GM21619 (cell line): Measurements from ENCODE around the gene VSTM4.
A peak's percentile ranks its signal among the peaks of the same experiment; 100 is the strongest.

Experiments used
- ATAC-seq: cut with Tn5 transposase; IDR thresholded peaks from one replicate; pipeline ENCODE4 v1.9.1; 2021; ENCODE audit not compliant: unreplicated experiment

The VSTM4 gene

GRCh38 chr10:49143249-49143648 is 27.9 kb upstream of the VSTM4 start:
- no peak for ATAC-seq

- peak; percentile 80 for ATAC-seq
Measured at GRCh38 chr10:49141541-49142332, 26.4 kb upstream of the VSTM4 start.

- no peak for ATAC-seq
Measured at GRCh38 chr10:49140304-49141177, 25.2 kb upstream of the VSTM4 start.

DNA sequence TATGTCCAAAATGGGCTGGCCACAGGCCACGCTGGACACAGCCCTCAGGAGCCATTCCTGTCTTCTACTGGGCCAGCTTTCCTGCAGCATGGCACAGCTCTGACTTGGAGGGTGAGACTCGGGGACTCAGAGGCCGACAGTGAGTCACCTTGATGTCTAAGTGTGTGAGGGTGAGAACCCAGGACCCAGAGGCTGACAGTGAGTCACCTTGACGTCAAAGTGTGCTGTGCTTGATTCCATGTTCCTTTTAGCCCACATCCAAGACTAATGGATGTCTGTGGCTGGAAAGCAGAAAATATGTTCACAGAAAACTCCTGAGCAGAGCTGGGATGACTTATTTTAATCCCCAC is 24.5 kb upstream of the VSTM4 start:
- no peak for ATAC-seq

DNA sequence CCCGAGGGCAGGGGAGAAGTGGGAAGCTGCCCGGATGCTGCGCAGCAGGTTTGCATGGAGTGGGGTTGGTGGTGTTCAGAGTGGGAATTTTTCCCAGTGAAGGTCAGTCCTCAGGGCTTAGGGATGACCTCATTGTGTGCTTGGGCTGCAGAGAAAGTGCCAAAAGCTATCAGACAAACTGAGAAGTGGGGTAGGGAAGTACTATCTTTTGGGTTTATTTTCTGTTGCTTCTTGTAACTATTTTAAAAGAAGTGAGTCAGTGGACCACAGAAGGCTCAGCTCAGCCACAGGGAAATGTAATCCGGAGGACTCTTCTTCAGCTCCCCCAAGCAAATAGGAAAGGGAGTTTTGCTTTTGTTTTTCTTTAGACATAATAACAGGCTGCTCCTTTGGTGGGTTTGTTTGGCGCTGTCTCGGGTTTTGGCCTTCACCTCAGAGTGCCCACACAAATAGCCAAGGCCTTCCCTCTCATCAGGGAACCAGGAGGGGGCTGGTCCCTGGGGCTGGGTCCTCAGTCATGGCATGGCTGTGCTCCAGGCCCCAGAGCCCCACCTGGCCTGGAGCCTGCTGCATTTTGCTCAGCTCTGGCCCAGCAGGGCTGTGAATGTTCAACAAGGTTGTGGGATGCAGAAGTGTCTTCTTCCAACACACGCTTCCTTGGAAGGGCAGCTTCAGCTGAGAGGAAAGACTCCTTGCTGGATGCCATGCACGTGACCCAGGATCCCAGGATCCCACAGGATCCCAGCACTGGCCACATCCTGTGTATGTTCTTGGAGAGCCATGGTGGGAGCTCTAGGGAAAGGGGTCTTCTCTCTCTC is 23.9 kb upstream of the VSTM4 start:
- no peak for ATAC-seq

- ATAC-seq: no peak
Measured at GRCh38 chr10:49138361-49138891, 23.1 kb upstream of the VSTM4 start.

GRCh38 chr10:49136525-49136924 is 21.2 kb upstream of the VSTM4 start:
- ATAC-seq: no peak

DNA sequence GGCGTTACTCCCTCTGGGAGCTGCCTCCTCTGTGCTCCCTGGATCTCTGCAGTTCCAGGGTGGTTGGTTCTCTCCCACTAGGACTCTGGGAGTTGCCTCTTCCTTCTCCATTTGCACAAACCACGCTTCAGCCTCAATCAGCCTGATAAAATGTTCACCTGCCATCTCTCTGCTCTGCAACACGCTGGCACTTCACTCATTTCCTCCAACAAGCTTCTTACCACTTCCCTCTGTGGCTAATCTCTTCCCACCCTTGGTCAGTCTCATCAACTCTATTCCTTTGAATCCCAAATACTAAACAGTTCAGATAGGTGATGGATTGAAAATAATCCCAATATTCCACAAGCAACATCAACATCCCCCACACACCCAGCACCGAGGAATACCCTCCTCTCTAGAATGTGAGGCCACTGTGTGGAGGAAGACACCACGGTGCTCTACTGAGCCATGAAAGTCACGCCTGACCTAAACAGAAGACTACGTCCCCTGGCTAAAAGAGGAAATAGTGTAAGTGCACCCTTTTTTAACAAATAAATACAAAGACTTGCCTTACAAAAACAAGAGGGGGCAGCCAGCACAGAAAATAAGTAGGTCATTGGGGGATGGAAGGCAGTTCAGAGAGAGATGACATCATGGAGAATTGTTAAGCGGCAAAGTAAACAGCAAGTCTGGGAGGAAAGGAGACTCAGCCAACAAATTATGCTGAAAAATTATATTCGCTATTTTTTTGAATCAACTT is 20.4 kb upstream of the VSTM4 start:
- ATAC-seq: peak; percentile 51

DNA sequence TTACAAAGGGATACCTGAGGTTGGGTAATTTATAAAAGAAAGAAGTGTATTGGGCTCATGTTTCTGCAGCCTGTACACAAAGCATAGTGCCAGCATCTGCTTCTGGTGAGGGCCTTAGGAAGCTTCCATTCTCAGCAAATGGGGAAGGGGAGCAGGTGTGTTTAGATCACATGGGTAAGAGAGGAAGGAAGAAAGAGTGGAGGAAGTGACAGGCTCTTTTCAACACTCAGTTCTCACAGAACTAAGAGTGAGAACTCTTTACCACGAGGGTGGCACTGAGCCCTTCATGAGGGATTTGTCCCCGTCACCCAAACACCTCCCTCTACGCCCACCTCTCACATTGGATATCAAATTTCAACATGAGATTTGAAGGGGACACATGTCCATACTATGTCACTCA is 19.0 kb upstream of the VSTM4 start:
- no peak for ATAC-seq

- no peak for ATAC-seq
Measured at GRCh38 chr10:49133706-49134248, 18.5 kb upstream of the VSTM4 start, which contains the start of gene FAM170B. Gene FAM170B, minus strand, starts transcription at chr10:49134021. Its CDS starts 103 bp downstream, at chr10:49133918.

GRCh38 chr10:49132362-49132737 is 17.0 kb upstream of the VSTM4 start:
- ATAC-seq: no peak

- ATAC-seq: no peak
Measured at GRCh38 chr10:49131507-49132361, 16.4 kb upstream of the VSTM4 start.

- ATAC-seq: no peak
Measured at GRCh38 chr10:49129376-49129775, 14.1 kb upstream of the VSTM4 start.

- no peak for ATAC-seq
Measured at GRCh38 chr10:49128854-49129253, 13.5 kb upstream of the VSTM4 start.

GRCh38 chr10:49123981-49124950 is 8.9 kb upstream of the VSTM4 start:
- ATAC-seq: no peak

- no peak for ATAC-seq
Measured at GRCh38 chr10:49120911-49121310, 5.6 kb upstream of the VSTM4 start.

GRCh38 chr10:49119746-49120145 is 4.4 kb upstream of the VSTM4 start:
- no peak for ATAC-seq
